Liver (tissue), 9 donors: ENCODE data around the gene AGMAT. TPM values are rescaled to one million over a fixed set of nuclear protein-coding genes. Genes with fewer than 3 reads are reported as not detected.
A peak's percentile ranks its signal among the peaks of the same experiment; 100 is the strongest.
"Not testable (repeated sequence)": the region's sequence is repeated elsewhere in the genome, so short reads cannot be mapped to it uniquely, and the experiment has no call there.

Source experiments
- DNase-seq: peaks from one replicate; pipeline ENCODE4 v3.0.0-alpha.2; 2017; ENCODE audit warnings: low spot score
- H3K27ac ChIP-seq, 2 donors: one replicate each; pipeline ENCODE4 v1.7.0; 2013; ENCODE audit warnings: inconsistent platforms in 2 of 2, low read length in 2 of 2, control low read depth in 1 of 2, low read depth in 1 of 2, mild to moderate bottlenecking in 1 of 2
- H3K27me3 ChIP-seq, 4 donors: one replicate each; pipeline versions ENCODE4 v1.6.1 to v1.7.0; 2013; ENCODE audit warnings: low read length in 3 of 4, inconsistent platforms in 1 of 4, mild to moderate bottlenecking in 1 of 4, moderate library complexity in 1 of 4; ENCODE audit not compliant: control insufficient read depth in 4 of 4, insufficient read depth in 4 of 4
- H3K36me3 ChIP-seq, 4 donors: one replicate each; pipeline versions ENCODE4 v1.6.1 to v1.7.0; 2013; ENCODE audit warnings: low read length in 3 of 4, mild to moderate bottlenecking in 3 of 4, low read depth in 1 of 4, moderate library complexity in 1 of 4; ENCODE audit not compliant: control insufficient read depth in 4 of 4, insufficient read depth in 3 of 4
- H3K4me1 ChIP-seq, 4 donors: one replicate each; pipeline versions ENCODE4 v1.6.1 to v1.7.0; 2013; ENCODE audit warnings: low read length in 3 of 4, mild to moderate bottlenecking in 3 of 4, moderate library complexity in 1 of 4; ENCODE audit not compliant: control insufficient read depth in 4 of 4, insufficient read depth in 4 of 4
- H3K4me3 ChIP-seq, 3 donors: one replicate each; pipeline versions ENCODE4 v1.6.1 to v1.7.0; 2013; ENCODE audit warnings: low read length in 3 of 3, control low read depth in 1 of 3, low read depth in 1 of 3, mild to moderate bottlenecking in 1 of 3
- H3K9ac ChIP-seq, 2 donors: one replicate each; pipeline ENCODE4 v1.7.0; 2013; ENCODE audit warnings: low read length in 2 of 2, mild to moderate bottlenecking in 2 of 2, moderate library complexity in 2 of 2, control low read depth in 1 of 2, low read depth in 1 of 2
- H3K9me3 ChIP-seq, 4 donors: one replicate each; pipeline versions ENCODE4 v1.6.1 to v1.7.0; 2013; ENCODE audit warnings: low read length in 3 of 4; ENCODE audit not compliant: control insufficient read depth in 4 of 4
- EGR1 ChIP-seq, 2 donors: IDR thresholded peaks; 2 replicates each; pipeline ENCODE4 v1.6.1; 2016 to 2018; ENCODE audit warnings: antibody characterized with exemption in 2 of 2, low read depth in 2 of 2
- FOXA1 ChIP-seq: IDR thresholded peaks from 2 replicates; pipeline ENCODE4 v1.6.1; 2016; ENCODE audit warnings: antibody characterized with exemption
- FOXA2 ChIP-seq: IDR thresholded peaks from 2 replicates; pipeline ENCODE4 v1.6.1; 2016; ENCODE audit warnings: antibody characterized with exemption
- GABPA ChIP-seq, 2 donors: IDR thresholded peaks in 1 of 2; conservative IDR thresholded peaks in 1 of 2; 2 replicates each; pipeline ENCODE4 v1.6.1; 2016; ENCODE audit warnings: antibody characterized with exemption in 2 of 2, mild to moderate bottlenecking in 1 of 2, moderate library complexity in 1 of 2
- HNF4A ChIP-seq, 2 donors: conservative IDR thresholded peaks; 2 replicates each; pipeline ENCODE4 v1.6.1; 2016; ENCODE audit warnings: antibody characterized with exemption in 2 of 2, mild to moderate bottlenecking in 2 of 2
- HNF4G ChIP-seq: IDR thresholded peaks from 2 replicates; pipeline ENCODE4 v1.6.1; 2016; ENCODE audit warnings: antibody characterized with exemption
- JUND ChIP-seq, 2 donors: IDR thresholded peaks; 2 replicates each; pipeline ENCODE4 v1.6.1; 2016; ENCODE audit warnings: antibody characterized with exemption in 2 of 2
- NR2F2 ChIP-seq: IDR thresholded peaks from 2 replicates; pipeline ENCODE4 v1.6.1; 2016; ENCODE audit warnings: antibody characterized with exemption
- RAD21 ChIP-seq, 2 donors: IDR thresholded peaks; 2 replicates each; pipeline ENCODE4 v1.6.1; 2016; ENCODE audit warnings: antibody characterized with exemption in 2 of 2, mild to moderate bottlenecking in 2 of 2
- RXRA ChIP-seq, 2 donors: IDR thresholded peaks; 2 replicates each; pipeline ENCODE4 v1.6.1; 2017 to 2018; ENCODE audit warnings: antibody characterized with exemption in 2 of 2, mild to moderate bottlenecking in 1 of 2
- SP1 ChIP-seq: IDR thresholded peaks from 2 replicates; pipeline ENCODE4 v1.6.1; 2018; ENCODE audit warnings: antibody characterized with exemption, mild to moderate bottlenecking
- TAF1 ChIP-seq: conservative IDR thresholded peaks from 2 replicates; pipeline ENCODE4 v1.6.1; 2016; ENCODE audit warnings: antibody characterized with exemption, mild to moderate bottlenecking
- YY1 ChIP-seq: IDR thresholded peaks from 2 replicates; pipeline ENCODE4 v1.6.1; 2016; ENCODE audit warnings: antibody characterized with exemption, mild to moderate bottlenecking
- whole genome bisulfite sequencing: extraction: QIAGEN DNeasy Blood & Tissue Kit; methylation state at CpG from one replicate; pipeline ENCODE4 v1.1.7; 2013; 5-methylcytosine and 5-hydroxymethylcytosine counted together
- polyA plus RNA-seq, 2 donors: library from polyadenylated mRNA; stranded (reverse) in 1 of 2; unstranded in 1 of 2; fragments of 200-250 nt in 1 of 2; fragments of >200 nt in 1 of 2; fragmentation: Nextera tagmentation in 1 of 2; extraction: Ambion mirVana in 1 of 2; gene quantifications; one replicate each; pipeline versions ENCODE4 v1.2.1 to v1.2.3, GENCODE V29; 2013 to 2015
- total RNA-seq, 2 donors: library from RNA; depleted of rRNA; stranded (reverse); fragments of >200 nt; gene quantifications; one replicate each; pipeline ENCODE4 v1.2.3, GENCODE V29; 2014
- TF ChIP-seq, protein P1 (sequence below): IDR thresholded peaks from 2 replicates; pipeline ENCODE4 v1.6.1; 2016; ENCODE audit warnings: antibody characterized with exemption, mild to moderate bottlenecking
- TF ChIP-seq, protein P2 (sequence below): IDR thresholded peaks from 2 replicates; pipeline ENCODE4 v1.6.1; 2016; ENCODE audit warnings: antibody characterized with exemption
- TF ChIP-seq, protein P3 (sequence below): IDR thresholded peaks from 2 replicates; pipeline ENCODE4 v1.6.1; 2016; ENCODE audit warnings: antibody characterized with exemption
- TF ChIP-seq, protein P4 (sequence below): IDR thresholded peaks from 2 replicates; pipeline ENCODE4 v1.6.1; 2016; ENCODE audit warnings: antibody characterized with exemption
- TF ChIP-seq, protein P5 (sequence below): fragments of 150-350 bp; IDR thresholded peaks from 2 replicates; pipeline ENCODE4 v1.5.1; 2017; ENCODE audit warnings: improper control_type of control experiment, low read depth, low read length; ENCODE audit not compliant: missing input control
- donor health status: healthy.
- donor health status: healthy.
- donor health status: healthy.
- donor health status: healthy.
- donor health status: healthy.

Gene AGMAT
- total and polyA plus RNA-seq, 4 donors: 31.9 to 83.6 (median 40.6) TPM

DNA sequence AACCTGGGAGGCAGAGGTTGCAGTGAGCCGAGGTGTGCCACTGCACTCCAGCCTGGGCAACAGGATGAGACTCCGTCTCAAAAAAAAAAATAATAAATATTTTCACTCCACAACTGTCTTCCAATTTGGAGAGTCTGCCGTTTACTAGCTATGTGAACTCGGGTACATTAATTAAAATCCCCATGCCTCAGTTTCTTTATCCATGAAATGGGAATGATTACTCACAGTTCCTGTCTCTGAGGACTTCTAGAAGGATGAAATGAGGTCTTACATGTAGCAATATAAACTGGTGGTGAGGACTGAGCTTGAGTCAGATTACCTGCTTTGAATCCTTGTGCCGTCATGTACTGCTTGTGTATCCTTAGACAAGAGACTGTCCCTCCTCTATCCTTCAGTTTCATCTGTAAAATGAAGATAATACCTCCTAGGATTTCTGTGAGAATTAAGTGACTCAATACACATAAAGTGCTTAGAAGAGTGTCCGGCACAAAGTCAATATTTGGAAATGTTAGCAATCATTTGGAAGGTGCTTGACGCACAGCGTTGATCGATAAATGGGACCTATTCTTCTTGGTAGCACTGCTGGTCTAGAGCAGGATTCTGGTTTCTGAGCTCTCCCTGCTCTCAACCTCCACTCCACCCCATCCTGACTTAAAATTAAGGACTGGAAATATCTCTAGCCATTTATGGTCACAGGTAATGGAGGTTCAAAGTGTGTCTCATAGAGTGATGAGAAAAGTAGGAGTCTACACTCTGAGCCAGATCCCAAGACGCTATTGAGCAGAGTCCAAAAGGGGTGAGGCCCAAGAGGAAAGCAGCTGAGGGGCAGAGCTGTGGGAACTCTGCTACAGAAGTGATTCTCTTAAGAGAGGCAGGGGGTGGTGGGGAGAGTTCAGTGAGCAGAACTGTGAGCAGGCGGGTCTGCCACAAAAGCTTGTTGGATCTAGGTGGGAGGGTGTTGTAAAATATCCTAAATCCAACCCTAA, 20.8 kb upstream of the AGMAT start:
- Histone ChIP-seq H3K9me3 (no peaks in the 10 kb centered on the region), H3K4me1 (peaks cover 3 to 37% (median 25%) of the 10 kb centered on the region in 4 donors), H3K9ac (no peak overlapping the region), H3K27me3 (no peaks in the 10 kb centered on the region), H3K36me3 (no peaks in the 10 kb centered on the region), H3K4me3 (no peak overlapping the region), H3K27ac (peak overlapping the region in 1 of 2 donors; percentile 20)
- TF ChIP-seq FOXA1: no peak
- TF ChIP-seq YY1: no peak
- peak; percentile 42 to 54 for TF ChIP-seq RXRA (IDR thresholded peaks at IDR 0.05)
- peak in 1 of 2 donors; percentile 31 for TF ChIP-seq JUND (IDR thresholded peaks at IDR 0.05)
- TF ChIP-seq, protein P1, sequence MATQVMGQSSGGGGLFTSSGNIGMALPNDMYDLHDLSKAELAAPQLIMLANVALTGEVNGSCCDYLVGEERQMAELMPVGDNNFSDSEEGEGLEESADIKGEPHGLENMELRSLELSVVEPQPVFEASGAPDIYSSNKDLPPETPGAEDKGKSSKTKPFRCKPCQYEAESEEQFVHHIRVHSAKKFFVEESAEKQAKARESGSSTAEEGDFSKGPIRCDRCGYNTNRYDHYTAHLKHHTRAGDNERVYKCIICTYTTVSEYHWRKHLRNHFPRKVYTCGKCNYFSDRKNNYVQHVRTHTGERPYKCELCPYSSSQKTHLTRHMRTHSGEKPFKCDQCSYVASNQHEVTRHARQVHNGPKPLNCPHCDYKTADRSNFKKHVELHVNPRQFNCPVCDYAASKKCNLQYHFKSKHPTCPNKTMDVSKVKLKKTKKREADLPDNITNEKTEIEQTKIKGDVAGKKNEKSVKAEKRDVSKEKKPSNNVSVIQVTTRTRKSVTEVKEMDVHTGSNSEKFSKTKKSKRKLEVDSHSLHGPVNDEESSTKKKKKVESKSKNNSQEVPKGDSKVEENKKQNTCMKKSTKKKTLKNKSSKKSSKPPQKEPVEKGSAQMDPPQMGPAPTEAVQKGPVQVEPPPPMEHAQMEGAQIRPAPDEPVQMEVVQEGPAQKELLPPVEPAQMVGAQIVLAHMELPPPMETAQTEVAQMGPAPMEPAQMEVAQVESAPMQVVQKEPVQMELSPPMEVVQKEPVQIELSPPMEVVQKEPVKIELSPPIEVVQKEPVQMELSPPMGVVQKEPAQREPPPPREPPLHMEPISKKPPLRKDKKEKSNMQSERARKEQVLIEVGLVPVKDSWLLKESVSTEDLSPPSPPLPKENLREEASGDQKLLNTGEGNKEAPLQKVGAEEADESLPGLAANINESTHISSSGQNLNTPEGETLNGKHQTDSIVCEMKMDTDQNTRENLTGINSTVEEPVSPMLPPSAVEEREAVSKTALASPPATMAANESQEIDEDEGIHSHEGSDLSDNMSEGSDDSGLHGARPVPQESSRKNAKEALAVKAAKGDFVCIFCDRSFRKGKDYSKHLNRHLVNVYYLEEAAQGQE: no peak
- TF ChIP-seq, protein P2, sequence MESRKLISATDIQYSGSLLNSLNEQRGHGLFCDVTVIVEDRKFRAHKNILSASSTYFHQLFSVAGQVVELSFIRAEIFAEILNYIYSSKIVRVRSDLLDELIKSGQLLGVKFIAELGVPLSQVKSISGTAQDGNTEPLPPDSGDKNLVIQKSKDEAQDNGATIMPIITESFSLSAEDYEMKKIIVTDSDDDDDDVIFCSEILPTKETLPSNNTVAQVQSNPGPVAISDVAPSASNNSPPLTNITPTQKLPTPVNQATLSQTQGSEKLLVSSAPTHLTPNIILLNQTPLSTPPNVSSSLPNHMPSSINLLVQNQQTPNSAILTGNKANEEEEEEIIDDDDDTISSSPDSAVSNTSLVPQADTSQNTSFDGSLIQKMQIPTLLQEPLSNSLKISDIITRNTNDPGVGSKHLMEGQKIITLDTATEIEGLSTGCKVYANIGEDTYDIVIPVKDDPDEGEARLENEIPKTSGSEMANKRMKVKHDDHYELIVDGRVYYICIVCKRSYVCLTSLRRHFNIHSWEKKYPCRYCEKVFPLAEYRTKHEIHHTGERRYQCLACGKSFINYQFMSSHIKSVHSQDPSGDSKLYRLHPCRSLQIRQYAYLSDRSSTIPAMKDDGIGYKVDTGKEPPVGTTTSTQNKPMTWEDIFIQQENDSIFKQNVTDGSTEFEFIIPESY: no peak
- peak; percentile 49 to 65 for TF ChIP-seq HNF4A (conservative IDR thresholded peaks at IDR 0.05)
- no peak for TF ChIP-seq TAF1
- no peak for TF ChIP-seq FOXA2
- TF ChIP-seq, protein P3, sequence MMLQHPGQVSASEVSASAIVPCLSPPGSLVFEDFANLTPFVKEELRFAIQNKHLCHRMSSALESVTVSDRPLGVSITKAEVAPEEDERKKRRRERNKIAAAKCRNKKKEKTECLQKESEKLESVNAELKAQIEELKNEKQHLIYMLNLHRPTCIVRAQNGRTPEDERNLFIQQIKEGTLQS: no peak
- TF ChIP-seq, protein P4, sequence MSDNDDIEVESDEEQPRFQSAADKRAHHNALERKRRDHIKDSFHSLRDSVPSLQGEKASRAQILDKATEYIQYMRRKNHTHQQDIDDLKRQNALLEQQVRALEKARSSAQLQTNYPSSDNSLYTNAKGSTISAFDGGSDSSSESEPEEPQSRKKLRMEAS: no peak
- peak; percentile 28 for TF ChIP-seq SP1
- no peak for TF ChIP-seq EGR1 (IDR thresholded peaks at IDR 0.05; ENCODE audit: low read depth in 2 of 2)
- TF ChIP-seq NR2F2: no peak
- no peak for TF ChIP-seq GABPA (IDR thresholded peaks at IDR 0.05 in 1 of 2, conservative IDR thresholded peaks at IDR 0.05 in 1 of 2)
- TF ChIP-seq RAD21 (IDR thresholded peaks at IDR 0.05): no peak
- TF ChIP-seq, protein P5, sequence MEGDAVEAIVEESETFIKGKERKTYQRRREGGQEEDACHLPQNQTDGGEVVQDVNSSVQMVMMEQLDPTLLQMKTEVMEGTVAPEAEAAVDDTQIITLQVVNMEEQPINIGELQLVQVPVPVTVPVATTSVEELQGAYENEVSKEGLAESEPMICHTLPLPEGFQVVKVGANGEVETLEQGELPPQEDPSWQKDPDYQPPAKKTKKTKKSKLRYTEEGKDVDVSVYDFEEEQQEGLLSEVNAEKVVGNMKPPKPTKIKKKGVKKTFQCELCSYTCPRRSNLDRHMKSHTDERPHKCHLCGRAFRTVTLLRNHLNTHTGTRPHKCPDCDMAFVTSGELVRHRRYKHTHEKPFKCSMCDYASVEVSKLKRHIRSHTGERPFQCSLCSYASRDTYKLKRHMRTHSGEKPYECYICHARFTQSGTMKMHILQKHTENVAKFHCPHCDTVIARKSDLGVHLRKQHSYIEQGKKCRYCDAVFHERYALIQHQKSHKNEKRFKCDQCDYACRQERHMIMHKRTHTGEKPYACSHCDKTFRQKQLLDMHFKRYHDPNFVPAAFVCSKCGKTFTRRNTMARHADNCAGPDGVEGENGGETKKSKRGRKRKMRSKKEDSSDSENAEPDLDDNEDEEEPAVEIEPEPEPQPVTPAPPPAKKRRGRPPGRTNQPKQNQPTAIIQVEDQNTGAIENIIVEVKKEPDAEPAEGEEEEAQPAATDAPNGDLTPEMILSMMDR: no peak
- no peak for TF ChIP-seq HNF4G
- 61% methylated on average over 11 of the region's 11 CpGs for WGBS
- no peak for DNase-seq

DNA sequence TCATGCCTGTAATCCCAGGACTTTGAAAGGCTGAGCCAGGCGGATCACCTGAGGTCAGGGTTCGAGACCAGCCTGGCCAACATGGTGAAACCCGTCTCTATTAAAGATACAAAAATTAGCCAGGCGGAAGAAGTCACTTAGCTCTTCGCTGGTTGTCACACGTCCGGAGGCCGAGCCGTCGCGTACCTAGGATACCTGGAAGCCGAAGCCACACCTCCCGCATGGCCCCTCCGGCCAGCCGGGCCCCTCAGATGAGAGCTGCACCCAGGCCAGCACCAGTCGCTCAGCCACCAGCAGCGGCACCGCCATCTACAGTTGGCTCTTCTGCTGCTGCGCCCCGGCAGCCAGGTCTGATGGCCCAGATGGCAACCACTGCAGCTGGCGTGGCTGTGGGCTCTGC, 19.5 kb upstream of the AGMAT start:
- peak overlapping the region in 1 of 2 donors; percentile 70 for H3K27ac ChIP-seq

More for the DNA sequence above, 19.5 kb upstream of the AGMAT start:
- peaks cover 3 to 37% (median 25%) of the 10 kb centered on the region in 4 donors for H3K4me1 ChIP-seq
- not testable (repeated sequence) for H3K27me3 ChIP-seq, H3K9me3 ChIP-seq, H3K36me3 ChIP-seq, H3K4me3 ChIP-seq, DNase-seq, H3K9ac ChIP-seq
- WGBS: 97% methylated on average over 21 of the region's 21 CpGs
